SK-N-SH treated with all-trans-retinoic acid at 6 μM for 48 hours (cell line): Measurements from ENCODE around the gene EEFSEC.

Source experiments
- ATAC-seq: fragments of 200-7000 bp; cut with Tn5 transposase; 3 replicates; pipeline ENCODE4 v1.9.1; 2020; ENCODE audit warnings: mild to moderate bottlenecking, moderate library complexity
- ARNTL ChIP-seq: fragments of 450-650 bp; formaldehyde crosslinking; IDR thresholded peaks from 2 replicates; pipeline ENCODE4 v1.5.0; 2020; ENCODE audit warnings: low read depth, mild to moderate bottlenecking, moderate library complexity, borderline replicate concordance
- BACH2 ChIP-seq: fragments of 250-450 bp; sonication (Bioruptor Pico); IDR thresholded peaks from 2 replicates; pipeline ENCODE4 v1.9.0; 2021; ENCODE audit warnings: mild to moderate bottlenecking, borderline replicate concordance
- CSDC2 ChIP-seq: fragments of 250-450 bp; sonication (Bioruptor Pico); IDR thresholded peaks from 2 replicates; pipeline ENCODE4 v1.5.0; 2020; ENCODE audit warnings: mild to moderate bottlenecking, moderate library complexity
- GLIS3 ChIP-seq: fragments of 250-450 bp; sonication (Bioruptor Pico); IDR thresholded peaks from 2 replicates; pipeline ENCODE4 v1.5.0; 2020; ENCODE audit warnings: mild to moderate bottlenecking, moderate library complexity
- ISL1 ChIP-seq: fragments of 250-450 bp; sonication (Bioruptor Pico); IDR thresholded peaks from 2 replicates; pipeline ENCODE4 v2.1.2; 2022; ENCODE audit warnings: mild to moderate bottlenecking, moderate library complexity
- OSR1 ChIP-seq: fragments of 250-450 bp; sonication (Bioruptor Pico); IDR thresholded peaks from 2 replicates; pipeline ENCODE4 v1.8.0; 2022; ENCODE audit warnings: moderate library complexity, mild to moderate bottlenecking, inconsistent platforms
- PPARA ChIP-seq: fragments of 250-450 bp; sonication (Bioruptor Pico); IDR thresholded peaks from 2 replicates; pipeline ENCODE4 v1.5.0; 2020; ENCODE audit warnings: mild to moderate bottlenecking, borderline replicate concordance
- RARB ChIP-seq: fragments of 250-450 bp; sonication (Bioruptor Pico); IDR thresholded peaks from 2 replicates; pipeline ENCODE4 v1.8.0; 2021; ENCODE audit warnings: mild to moderate bottlenecking, moderate library complexity
- SNAI2 ChIP-seq: fragments of 250-450 bp; sonication (Bioruptor Pico); IDR thresholded peaks from 2 replicates; pipeline ENCODE4 v1.5.0; 2020; ENCODE audit warnings: mild to moderate bottlenecking, moderate library complexity
- TOX ChIP-seq: fragments of 250-450 bp; sonication (Bioruptor Pico); IDR thresholded peaks from 2 replicates; pipeline ENCODE4 v1.8.0; 2021; ENCODE audit warnings: mild to moderate bottlenecking, moderate library complexity, borderline replicate concordance
- ZFP30 ChIP-seq: fragments of 450-650 bp; formaldehyde crosslinking; IDR thresholded peaks from 2 replicates; pipeline ENCODE4 v1.5.0; 2022; ENCODE audit warnings: mild to moderate bottlenecking, moderate library complexity
- ZNF565 ChIP-seq: fragments of 450-650 bp; formaldehyde crosslinking; conservative IDR thresholded peaks from 2 replicates; pipeline ENCODE4 v1.5.0; 2020; ENCODE audit warnings: low read depth, mild to moderate bottlenecking, moderate library complexity
- ZNF70 ChIP-seq: fragments of 450-650 bp; formaldehyde crosslinking; IDR thresholded peaks from 2 replicates; pipeline ENCODE4 v1.5.0; 2020; ENCODE audit warnings: mild to moderate bottlenecking, moderate library complexity
- ZNF8 ChIP-seq: fragments of 450-650 bp; formaldehyde crosslinking; IDR thresholded peaks from 2 replicates; pipeline ENCODE4 v1.5.0; 2020; ENCODE audit warnings: mild to moderate bottlenecking, moderate library complexity
- TF ChIP-seq, protein P1 (sequence below): fragments of 250-450 bp; sonication (Bioruptor Pico); IDR thresholded peaks from 2 replicates; pipeline ENCODE4 v1.8.0; 2020; ENCODE audit warnings: mild to moderate bottlenecking, moderate library complexity, borderline replicate concordance
- TF ChIP-seq, protein P2 (sequence below): fragments of 250-450 bp; sonication (Bioruptor Pico); IDR thresholded peaks from 2 replicates; pipeline ENCODE4 v1.5.0; 2020; ENCODE audit warnings: mild to moderate bottlenecking, moderate library complexity
- TF ChIP-seq, protein P3 (sequence below): fragments of 250-450 bp; sonication (Bioruptor Pico); IDR thresholded peaks from 2 replicates; pipeline ENCODE4 v1.5.1; 2021; ENCODE audit warnings: mild to moderate bottlenecking, moderate library complexity
- TF ChIP-seq, protein P4 (sequence below): fragments of 250-450 bp; sonication (Bioruptor Pico); IDR thresholded peaks from 2 replicates; pipeline ENCODE4 v1.8.0; 2021; ENCODE audit warnings: low read depth, mild to moderate bottlenecking, moderate library complexity, borderline replicate concordance

The EEFSEC gene

DNA sequence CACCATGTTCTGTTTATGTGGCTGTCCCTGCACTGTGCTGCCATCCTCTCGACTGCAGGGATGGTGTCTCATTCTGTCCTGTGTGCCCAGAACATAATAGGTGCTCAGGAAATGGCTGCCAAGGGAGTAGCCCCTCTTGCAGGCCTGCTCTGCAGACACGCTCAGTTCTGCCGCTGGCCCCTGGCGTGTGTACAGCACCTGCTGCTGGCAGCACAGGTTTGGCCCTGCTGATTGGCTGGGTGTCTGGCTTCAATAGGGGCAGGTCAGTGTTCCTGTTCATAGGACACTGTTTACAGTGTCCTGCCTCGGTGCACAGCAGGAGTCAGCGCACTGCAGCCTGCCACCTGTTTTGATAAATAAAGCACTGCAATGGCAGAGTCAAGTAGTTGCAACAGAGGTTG, 166.5 kb downstream of the EEFSEC start (continued):
- TF ChIP-seq, protein P1, sequence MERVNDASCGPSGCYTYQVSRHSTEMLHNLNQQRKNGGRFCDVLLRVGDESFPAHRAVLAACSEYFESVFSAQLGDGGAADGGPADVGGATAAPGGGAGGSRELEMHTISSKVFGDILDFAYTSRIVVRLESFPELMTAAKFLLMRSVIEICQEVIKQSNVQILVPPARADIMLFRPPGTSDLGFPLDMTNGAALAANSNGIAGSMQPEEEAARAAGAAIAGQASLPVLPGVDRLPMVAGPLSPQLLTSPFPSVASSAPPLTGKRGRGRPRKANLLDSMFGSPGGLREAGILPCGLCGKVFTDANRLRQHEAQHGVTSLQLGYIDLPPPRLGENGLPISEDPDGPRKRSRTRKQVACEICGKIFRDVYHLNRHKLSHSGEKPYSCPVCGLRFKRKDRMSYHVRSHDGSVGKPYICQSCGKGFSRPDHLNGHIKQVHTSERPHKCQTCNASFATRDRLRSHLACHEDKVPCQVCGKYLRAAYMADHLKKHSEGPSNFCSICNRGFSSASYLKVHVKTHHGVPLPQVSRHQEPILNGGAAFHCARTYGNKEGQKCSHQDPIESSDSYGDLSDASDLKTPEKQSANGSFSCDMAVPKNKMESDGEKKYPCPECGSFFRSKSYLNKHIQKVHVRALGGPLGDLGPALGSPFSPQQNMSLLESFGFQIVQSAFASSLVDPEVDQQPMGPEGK (CRISPR knock-in tag) = no peak
- no peak for TF ChIP-seq ZNF565 (CRISPR knock-in tag)

DNA sequence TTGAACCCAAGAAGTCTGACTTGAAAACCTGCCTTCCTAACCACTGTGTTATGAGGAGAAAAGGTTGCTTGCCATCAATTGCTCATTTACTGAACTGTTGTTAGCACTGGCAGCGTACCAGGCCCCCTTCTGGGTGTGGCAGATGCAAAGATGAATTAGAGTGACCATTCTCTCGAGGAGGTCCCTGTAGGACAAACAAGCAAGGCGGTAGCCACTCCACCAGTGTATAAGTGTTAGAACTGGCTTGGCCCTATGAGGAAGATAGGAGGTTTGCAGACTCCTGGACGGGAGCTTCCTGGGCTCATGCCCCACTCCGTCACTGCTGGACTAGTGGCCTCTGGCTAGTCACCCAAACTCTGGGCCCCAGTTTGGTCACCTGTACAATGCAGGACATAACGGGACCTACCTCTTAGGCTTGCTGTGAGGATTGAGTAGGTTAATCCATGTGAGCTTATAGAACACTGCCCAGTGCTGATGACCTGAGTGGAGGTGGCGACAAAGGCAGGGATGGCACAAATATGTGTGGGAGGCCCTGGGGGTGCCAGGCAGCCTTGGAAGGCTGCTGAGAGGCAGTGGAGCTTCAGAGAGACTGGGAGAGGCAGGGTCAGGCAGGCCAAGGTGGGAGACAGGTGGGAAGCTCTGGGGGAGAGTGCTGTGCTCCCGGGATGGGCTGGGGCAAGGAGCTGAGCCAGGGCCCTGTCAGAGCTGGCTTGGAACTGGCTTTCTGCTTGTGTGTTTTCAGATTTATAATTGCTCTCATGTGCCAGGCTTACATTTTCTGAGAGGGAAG, 167.5 kb downstream of the EEFSEC start:
- no peak for ATAC-seq
- TF ChIP-seq ZNF8 (CRISPR knock-in tag) (no peak), ZNF70 (no peak), GLIS3 (CRISPR knock-in tag) (no peak)
- TF ChIP-seq, protein P2, sequence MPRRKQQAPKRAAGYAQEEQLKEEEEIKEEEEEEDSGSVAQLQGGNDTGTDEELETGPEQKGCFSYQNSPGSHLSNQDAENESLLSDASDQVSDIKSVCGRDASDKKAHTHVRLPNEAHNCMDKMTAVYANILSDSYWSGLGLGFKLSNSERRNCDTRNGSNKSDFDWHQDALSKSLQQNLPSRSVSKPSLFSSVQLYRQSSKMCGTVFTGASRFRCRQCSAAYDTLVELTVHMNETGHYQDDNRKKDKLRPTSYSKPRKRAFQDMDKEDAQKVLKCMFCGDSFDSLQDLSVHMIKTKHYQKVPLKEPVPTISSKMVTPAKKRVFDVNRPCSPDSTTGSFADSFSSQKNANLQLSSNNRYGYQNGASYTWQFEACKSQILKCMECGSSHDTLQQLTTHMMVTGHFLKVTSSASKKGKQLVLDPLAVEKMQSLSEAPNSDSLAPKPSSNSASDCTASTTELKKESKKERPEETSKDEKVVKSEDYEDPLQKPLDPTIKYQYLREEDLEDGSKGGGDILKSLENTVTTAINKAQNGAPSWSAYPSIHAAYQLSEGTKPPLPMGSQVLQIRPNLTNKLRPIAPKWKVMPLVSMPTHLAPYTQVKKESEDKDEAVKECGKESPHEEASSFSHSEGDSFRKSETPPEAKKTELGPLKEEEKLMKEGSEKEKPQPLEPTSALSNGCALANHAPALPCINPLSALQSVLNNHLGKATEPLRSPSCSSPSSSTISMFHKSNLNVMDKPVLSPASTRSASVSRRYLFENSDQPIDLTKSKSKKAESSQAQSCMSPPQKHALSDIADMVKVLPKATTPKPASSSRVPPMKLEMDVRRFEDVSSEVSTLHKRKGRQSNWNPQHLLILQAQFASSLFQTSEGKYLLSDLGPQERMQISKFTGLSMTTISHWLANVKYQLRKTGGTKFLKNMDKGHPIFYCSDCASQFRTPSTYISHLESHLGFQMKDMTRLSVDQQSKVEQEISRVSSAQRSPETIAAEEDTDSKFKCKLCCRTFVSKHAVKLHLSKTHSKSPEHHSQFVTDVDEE (CRISPR knock-in tag) = no peak

DNA sequence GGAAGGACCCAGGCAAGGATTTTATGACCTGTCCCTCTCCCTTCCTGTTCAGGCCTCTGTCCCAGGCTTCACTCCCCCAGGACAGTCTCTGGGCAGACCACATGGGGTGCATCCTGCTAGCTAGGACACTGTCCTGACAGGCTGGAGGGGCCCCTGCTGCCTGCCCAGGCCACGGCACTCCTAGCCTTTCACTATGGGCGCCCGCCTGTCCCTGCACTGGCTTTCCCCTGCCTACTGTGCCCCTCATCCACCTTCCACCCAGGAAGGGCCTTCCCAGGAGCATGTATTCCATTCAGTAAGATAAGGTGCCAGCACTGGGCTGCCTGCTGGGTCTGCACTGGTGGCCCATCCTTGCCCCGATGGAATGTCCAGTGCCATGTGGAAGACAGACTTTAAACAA, 168.1 kb downstream of the EEFSEC start:
- TF ChIP-seq ISL1 (CRISPR knock-in tag) (no peak), BACH2 (no peak), TOX (CRISPR knock-in tag) (no peak), ZNF8 (CRISPR knock-in tag) (no peak), ZFP30 (CRISPR knock-in tag) (no peak), ARNTL (CRISPR knock-in tag) (no peak), OSR1 (CRISPR knock-in tag) (no peak), SNAI2 (CRISPR knock-in tag) (no peak), RARB (CRISPR knock-in tag) (no peak), CSDC2 (CRISPR knock-in tag) (no peak), PPARA (no peak)
- TF ChIP-seq, protein P1 (CRISPR knock-in tag) = no peak
- TF ChIP-seq, protein P2 (CRISPR knock-in tag) = no peak
- TF ChIP-seq, protein P3, sequence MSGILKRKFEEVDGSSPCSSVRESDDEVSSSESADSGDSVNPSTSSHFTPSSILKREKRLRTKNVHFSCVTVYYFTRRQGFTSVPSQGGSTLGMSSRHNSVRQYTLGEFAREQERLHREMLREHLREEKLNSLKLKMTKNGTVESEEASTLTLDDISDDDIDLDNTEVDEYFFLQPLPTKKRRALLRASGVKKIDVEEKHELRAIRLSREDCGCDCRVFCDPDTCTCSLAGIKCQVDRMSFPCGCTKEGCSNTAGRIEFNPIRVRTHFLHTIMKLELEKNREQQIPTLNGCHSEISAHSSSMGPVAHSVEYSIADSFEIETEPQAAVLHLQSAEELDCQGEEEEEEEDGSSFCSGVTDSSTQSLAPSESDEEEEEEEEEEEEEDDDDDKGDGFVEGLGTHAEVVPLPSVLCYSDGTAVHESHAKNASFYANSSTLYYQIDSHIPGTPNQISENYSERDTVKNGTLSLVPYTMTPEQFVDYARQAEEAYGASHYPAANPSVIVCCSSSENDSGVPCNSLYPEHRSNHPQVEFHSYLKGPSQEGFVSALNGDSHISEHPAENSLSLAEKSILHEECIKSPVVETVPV (CRISPR knock-in tag) = no peak
- TF ChIP-seq, protein P4, sequence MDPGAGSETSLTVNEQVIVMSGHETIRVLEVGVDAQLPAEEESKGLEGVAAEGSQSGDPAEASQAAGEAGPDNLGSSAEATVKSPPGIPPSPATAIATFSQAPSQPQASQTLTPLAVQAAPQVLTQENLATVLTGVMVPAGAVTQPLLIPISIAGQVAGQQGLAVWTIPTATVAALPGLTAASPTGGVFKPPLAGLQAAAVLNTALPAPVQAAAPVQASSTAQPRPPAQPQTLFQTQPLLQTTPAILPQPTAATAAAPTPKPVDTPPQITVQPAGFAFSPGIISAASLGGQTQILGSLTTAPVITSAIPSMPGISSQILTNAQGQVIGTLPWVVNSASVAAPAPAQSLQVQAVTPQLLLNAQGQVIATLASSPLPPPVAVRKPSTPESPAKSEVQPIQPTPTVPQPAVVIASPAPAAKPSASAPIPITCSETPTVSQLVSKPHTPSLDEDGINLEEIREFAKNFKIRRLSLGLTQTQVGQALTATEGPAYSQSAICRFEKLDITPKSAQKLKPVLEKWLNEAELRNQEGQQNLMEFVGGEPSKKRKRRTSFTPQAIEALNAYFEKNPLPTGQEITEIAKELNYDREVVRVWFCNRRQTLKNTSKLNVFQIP (CRISPR knock-in tag) = no peak
- no peak; the same call in 2 of the 3 replicates for ATAC-seq
